Esophagus muscularis mucosa (tissue), 4 donors: ENCODE results near the gene BRMS1L.

Source experiments
- EP300 ChIP-seq: sonication (generic); formaldehyde crosslinking; IDR thresholded peaks from one replicate; pipeline ENCODE4 v1.6.1; 2017; ENCODE audit warnings: antibody characterized with exemption
- POLR2A ChIP-seq: fragments of 450-650 bp; IDR thresholded peaks from one replicate; pipeline ENCODE4 v1.6.1; 2017; ENCODE audit warnings: antibody characterized with exemption, moderate library complexity, mild to moderate bottlenecking, low read depth
- POLR2AphosphoS5 ChIP-seq, 2 donors: sonication (generic); formaldehyde crosslinking; IDR thresholded peaks; one replicate each; pipeline ENCODE4 v1.6.1; 2017; ENCODE audit warnings: antibody characterized with exemption in 2 of 2
- TF ChIP-seq, protein P1 (sequence below), 3 experiments: fragments of 200-600 bp in 2 of 3; fragments of 450-650 bp in 1 of 3; sonication (generic) in 2 of 3; IDR thresholded peaks; one replicate each; pipeline ENCODE4 v1.5.1; 2017 to 2019; ENCODE audit warnings: antibody characterized with exemption in 3 of 3, mild to moderate bottlenecking in 2 of 3, moderate library complexity in 1 of 3

DNA sequence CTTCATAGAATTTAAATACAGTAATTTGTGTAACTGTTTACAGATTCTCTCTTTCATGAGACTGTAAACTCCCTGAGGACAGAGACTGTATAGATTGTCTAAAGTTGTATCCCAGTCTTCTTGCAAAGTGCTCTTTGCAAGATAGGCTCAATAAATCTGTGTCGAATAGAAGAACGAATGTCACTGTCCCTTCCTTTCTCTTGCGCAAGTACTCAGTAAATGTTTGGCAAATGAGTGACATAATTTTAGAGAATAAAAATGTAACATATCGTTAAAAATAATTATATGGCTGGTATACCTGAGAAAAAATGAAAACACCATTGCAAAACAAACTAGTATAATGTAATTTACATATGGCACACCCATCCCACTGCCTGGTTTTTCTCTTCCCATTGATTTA, 15.2 kb upstream of the BRMS1L start:
- TF ChIP-seq POLR2A (no peak), POLR2AphosphoS5 (IDR thresholded peaks at IDR 0.05) (no peak), EP300 (no peak)
- TF ChIP-seq, protein P1, sequence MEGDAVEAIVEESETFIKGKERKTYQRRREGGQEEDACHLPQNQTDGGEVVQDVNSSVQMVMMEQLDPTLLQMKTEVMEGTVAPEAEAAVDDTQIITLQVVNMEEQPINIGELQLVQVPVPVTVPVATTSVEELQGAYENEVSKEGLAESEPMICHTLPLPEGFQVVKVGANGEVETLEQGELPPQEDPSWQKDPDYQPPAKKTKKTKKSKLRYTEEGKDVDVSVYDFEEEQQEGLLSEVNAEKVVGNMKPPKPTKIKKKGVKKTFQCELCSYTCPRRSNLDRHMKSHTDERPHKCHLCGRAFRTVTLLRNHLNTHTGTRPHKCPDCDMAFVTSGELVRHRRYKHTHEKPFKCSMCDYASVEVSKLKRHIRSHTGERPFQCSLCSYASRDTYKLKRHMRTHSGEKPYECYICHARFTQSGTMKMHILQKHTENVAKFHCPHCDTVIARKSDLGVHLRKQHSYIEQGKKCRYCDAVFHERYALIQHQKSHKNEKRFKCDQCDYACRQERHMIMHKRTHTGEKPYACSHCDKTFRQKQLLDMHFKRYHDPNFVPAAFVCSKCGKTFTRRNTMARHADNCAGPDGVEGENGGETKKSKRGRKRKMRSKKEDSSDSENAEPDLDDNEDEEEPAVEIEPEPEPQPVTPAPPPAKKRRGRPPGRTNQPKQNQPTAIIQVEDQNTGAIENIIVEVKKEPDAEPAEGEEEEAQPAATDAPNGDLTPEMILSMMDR (IDR thresholded peaks at IDR 0.05), result no peak
